GM12872 (cell line): ENCODE measurements around the gene GJD3.

Source experiments
- TF ChIP-seq, protein P1 (sequence below): IDR thresholded peaks from 3 replicates; pipeline ENCODE4 v1.5.1; 2011; ENCODE audit warnings: low read depth, mild to moderate bottlenecking, low read length, moderate library complexity; ENCODE audit not compliant: insufficient read depth

GJD3 gene

DNA sequence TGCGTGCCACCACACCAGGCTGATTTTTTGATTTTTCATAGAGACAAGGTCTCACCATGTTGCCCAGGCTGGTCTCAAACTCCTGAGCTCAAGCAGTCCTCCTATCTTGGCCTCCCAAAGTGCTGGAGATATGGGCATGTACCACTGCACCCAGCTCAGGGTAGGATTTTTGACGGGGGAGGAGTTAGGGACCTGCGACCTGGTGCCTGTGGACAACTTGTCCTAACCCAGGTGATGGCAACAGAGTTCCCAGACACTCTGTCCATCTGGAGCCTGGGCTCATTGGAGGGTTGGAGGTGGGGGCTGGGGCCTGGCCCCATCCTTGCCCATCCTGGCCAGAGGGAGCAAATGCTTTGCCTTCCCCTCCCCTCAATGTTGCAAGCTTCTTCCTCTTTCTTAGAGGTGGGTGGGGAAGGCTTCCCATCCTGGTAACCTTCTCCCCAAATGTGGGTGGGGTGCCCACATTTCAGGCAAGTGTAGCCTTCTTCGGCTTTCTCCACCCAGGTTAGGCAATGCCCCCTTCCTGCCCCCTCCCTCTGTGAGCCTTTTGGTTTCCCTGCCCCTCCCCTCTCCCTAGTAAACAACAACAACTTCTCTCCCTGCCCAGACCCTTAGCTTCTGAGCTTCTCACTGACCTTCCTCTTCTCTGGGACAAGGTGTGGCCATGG, 30.6 kb downstream of the GJD3 start:
- TF ChIP-seq, protein P1, sequence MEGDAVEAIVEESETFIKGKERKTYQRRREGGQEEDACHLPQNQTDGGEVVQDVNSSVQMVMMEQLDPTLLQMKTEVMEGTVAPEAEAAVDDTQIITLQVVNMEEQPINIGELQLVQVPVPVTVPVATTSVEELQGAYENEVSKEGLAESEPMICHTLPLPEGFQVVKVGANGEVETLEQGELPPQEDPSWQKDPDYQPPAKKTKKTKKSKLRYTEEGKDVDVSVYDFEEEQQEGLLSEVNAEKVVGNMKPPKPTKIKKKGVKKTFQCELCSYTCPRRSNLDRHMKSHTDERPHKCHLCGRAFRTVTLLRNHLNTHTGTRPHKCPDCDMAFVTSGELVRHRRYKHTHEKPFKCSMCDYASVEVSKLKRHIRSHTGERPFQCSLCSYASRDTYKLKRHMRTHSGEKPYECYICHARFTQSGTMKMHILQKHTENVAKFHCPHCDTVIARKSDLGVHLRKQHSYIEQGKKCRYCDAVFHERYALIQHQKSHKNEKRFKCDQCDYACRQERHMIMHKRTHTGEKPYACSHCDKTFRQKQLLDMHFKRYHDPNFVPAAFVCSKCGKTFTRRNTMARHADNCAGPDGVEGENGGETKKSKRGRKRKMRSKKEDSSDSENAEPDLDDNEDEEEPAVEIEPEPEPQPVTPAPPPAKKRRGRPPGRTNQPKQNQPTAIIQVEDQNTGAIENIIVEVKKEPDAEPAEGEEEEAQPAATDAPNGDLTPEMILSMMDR = no peak

GRCh38 chr17:40331743-40332641, 32.5 kb downstream of the GJD3 start:
- TF ChIP-seq, protein P1 = no peak

- TF ChIP-seq, protein P1 = no peak
Measured at GRCh38 chr17:40330850-40331470, 33.6 kb downstream of the GJD3 start.

GRCh38 chr17:40329839-40330794, 34.4 kb downstream of the GJD3 start:
- TF ChIP-seq, protein P1 = no peak

GRCh38 chr17:40328386-40328766, 36.2 kb downstream of the GJD3 start:
- TF ChIP-seq, protein P1 = no peak

GRCh38 chr17:40327735-40328385, 36.7 kb downstream of the GJD3 start:
- TF ChIP-seq, protein P1 = no peak
